OCI-LY3 (cell line): ENCODE data around the gene FRMPD4.
"Not testable (repeated sequence)": the region's sequence is repeated elsewhere in the genome, so short reads cannot be mapped to it uniquely, and the experiment has no call there.

Experiments
- H2AFZ ChIP-seq: fragments of 200-600, 300-600 bp; shearing (Covaris generic); 2 replicates; pipeline ENCODE4 v1.6.0; 2014; ENCODE audit warnings: antibody characterized with exemption, low read depth, low read length
- H3K27ac ChIP-seq: fragments of 200-600, 300-600 bp; sonication (generic); 2 replicates; pipeline ENCODE4 v1.5.1; 2014; ENCODE audit warnings: mild to moderate bottlenecking, low read length, moderate library complexity, mixed read lengths
- H3K27me3 ChIP-seq: fragments of 200-600, 300-600 bp; sonication (generic); 2 replicates; pipeline ENCODE4 v1.6.1; 2014; ENCODE audit warnings: low read depth, low read length, mixed read lengths
- H3K36me3 ChIP-seq: fragments of 200-600, 300-600 bp; sonication (generic); replicated peaks from 2 replicates; pipeline ENCODE3; 2014; ENCODE audit warnings: low read depth, low read length, mixed read lengths
- H3K4me1 ChIP-seq: fragments of 300-600, 200-600 bp; sonication (generic); 2 replicates; pipeline ENCODE4 v1.6.1; 2014; ENCODE audit warnings: low read length, mixed read lengths
- H3K4me2 ChIP-seq: fragments of 200-600, 300-600 bp; sonication (generic); 2 replicates; pipeline ENCODE4 v1.6.1; 2014; ENCODE audit warnings: low read length, mixed read lengths
- H3K4me3 ChIP-seq: fragments of 300-600, 200-600 bp; sonication (generic); 2 replicates; pipeline ENCODE4 v1.5.1; 2014; ENCODE audit warnings: antibody characterized with exemption, mild to moderate bottlenecking, low read length, moderate library complexity
- H3K79me2 ChIP-seq: fragments of 300-600, 200-600 bp; shearing (Covaris generic); 2 replicates; pipeline ENCODE4 v1.6.1; 2014; ENCODE audit warnings: mild to moderate bottlenecking, low read length, mixed read lengths
- H3K9ac ChIP-seq: fragments of 300-600, 200-600 bp; shearing (Covaris generic); 2 replicates; pipeline ENCODE4 v1.6.0; 2014; ENCODE audit warnings: mild to moderate bottlenecking, low read length, moderate library complexity
- H3K9me3 ChIP-seq: fragments of 200-600, 300-600 bp; shearing (Covaris generic); 2 replicates; pipeline ENCODE4 v1.6.1; 2014; ENCODE audit warnings: low read length, mixed read lengths; ENCODE audit not compliant: insufficient read depth
- H4K20me1 ChIP-seq: fragments of 200-600, 300-600 bp; sonication (generic); 2 replicates; pipeline ENCODE4 v1.6.1; 2016; ENCODE audit warnings: low read length, mixed read lengths; ENCODE audit not compliant: insufficient read depth
- EZH2phosphoT487 ChIP-seq: fragments of 200-600 bp; shearing (Covaris generic); IDR thresholded peaks from 2 replicates; pipeline ENCODE4 v1.6.1; 2018; ENCODE audit warnings: antibody characterized with exemption, mixed run types, low read depth
- TF ChIP-seq, protein P1 (sequence below): fragments of 200-600, 300-600 bp; sonication (generic); IDR thresholded peaks from 2 replicates; pipeline ENCODE4 v1.5.1; 2014; ENCODE audit warnings: antibody characterized with exemption, low read length, low read depth

FRMPD4 gene

GRCh38 chrX:12153317-12153716 is 15.0 kb downstream of the FRMPD4 start:
- H2AFZ ChIP-seq, result no peak overlapping the region
- no peaks in the 10 kb centered on the region for H3K27me3 ChIP-seq
- no peak overlapping the region for H3K4me3 ChIP-seq
- H4K20me1 ChIP-seq, result no peaks in the 10 kb centered on the region
- no peaks in the 10 kb centered on the region for H3K4me1 ChIP-seq
- TF ChIP-seq EZH2phosphoT487, result no peak
- H3K9ac ChIP-seq, result no peak overlapping the region
- no peak overlapping the region for H3K4me2 ChIP-seq
- no peaks in the 10 kb centered on the region for H3K79me2 ChIP-seq
- no peaks in the 10 kb centered on the region for H3K9me3 ChIP-seq
- H3K27ac ChIP-seq, result no peak overlapping the region
- H3K36me3 ChIP-seq, result no peaks in the 10 kb centered on the region

GRCh38 chrX:12153741-12154140 is 15.5 kb downstream of the FRMPD4 start:
- no peak overlapping the region for H3K9ac ChIP-seq
- H3K27ac ChIP-seq, result no peak overlapping the region
- H3K4me1 ChIP-seq, result no peaks in the 10 kb centered on the region
- no peak overlapping the region for H2AFZ ChIP-seq
- no peaks in the 10 kb centered on the region for H4K20me1 ChIP-seq
- no peak overlapping the region for H3K4me2 ChIP-seq
- no peaks in the 10 kb centered on the region for H3K79me2 ChIP-seq
- no peaks in the 10 kb centered on the region for H3K27me3 ChIP-seq
- H3K4me3 ChIP-seq, result no peak overlapping the region
- TF ChIP-seq, protein P1, sequence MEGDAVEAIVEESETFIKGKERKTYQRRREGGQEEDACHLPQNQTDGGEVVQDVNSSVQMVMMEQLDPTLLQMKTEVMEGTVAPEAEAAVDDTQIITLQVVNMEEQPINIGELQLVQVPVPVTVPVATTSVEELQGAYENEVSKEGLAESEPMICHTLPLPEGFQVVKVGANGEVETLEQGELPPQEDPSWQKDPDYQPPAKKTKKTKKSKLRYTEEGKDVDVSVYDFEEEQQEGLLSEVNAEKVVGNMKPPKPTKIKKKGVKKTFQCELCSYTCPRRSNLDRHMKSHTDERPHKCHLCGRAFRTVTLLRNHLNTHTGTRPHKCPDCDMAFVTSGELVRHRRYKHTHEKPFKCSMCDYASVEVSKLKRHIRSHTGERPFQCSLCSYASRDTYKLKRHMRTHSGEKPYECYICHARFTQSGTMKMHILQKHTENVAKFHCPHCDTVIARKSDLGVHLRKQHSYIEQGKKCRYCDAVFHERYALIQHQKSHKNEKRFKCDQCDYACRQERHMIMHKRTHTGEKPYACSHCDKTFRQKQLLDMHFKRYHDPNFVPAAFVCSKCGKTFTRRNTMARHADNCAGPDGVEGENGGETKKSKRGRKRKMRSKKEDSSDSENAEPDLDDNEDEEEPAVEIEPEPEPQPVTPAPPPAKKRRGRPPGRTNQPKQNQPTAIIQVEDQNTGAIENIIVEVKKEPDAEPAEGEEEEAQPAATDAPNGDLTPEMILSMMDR, result no peak
- TF ChIP-seq EZH2phosphoT487, result no peak
- no peaks in the 10 kb centered on the region for H3K9me3 ChIP-seq
- H3K36me3 ChIP-seq, result no peaks in the 10 kb centered on the region

DNA sequence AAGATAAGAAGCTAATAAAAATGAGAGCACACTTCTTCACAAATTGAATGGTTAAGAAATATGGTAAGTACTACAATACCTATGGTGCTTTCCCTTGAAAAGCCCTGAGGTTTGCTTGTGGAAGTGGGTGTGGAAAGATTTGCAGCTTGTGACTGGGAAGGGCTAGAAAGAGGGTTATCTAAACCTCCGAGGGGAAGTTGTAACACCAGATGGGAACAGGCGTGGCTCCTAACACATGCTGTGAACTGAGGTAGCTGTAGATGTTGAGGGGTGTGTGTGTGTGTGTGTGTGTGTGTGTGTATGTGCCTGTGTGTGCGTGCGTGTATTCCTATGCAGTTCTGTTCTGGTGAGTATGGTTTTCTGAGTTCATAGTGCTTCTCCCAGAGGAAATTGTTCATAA is 21.5 kb downstream of the FRMPD4 start:
- no peak overlapping the region for H3K9ac ChIP-seq
- H3K27me3 ChIP-seq, result no peaks in the 10 kb centered on the region
- H2AFZ ChIP-seq, result no peak overlapping the region
- no peaks in the 10 kb centered on the region for H3K36me3 ChIP-seq
- H3K27ac ChIP-seq, result no peak overlapping the region
- no peak for TF ChIP-seq EZH2phosphoT487
- TF ChIP-seq, protein P1, result no peak
- H3K9me3 ChIP-seq, result no peaks in the 10 kb centered on the region
- no peak overlapping the region for H3K4me3 ChIP-seq
- no peaks in the 10 kb centered on the region for H4K20me1 ChIP-seq
- no peak overlapping the region for H3K4me2 ChIP-seq
- no peaks in the 10 kb centered on the region for H3K79me2 ChIP-seq
- H3K4me1 ChIP-seq, result peaks cover 12% of the 10 kb centered on the region; the same call in 1 of the 2 replicates

GRCh38 chrX:12162420-12162819 is 24.1 kb downstream of the FRMPD4 start:
- H3K9me3 ChIP-seq, result no peaks in the 10 kb centered on the region
- TF ChIP-seq, protein P1, result no peak
- TF ChIP-seq EZH2phosphoT487, result no peak
- H4K20me1 ChIP-seq, result no peaks in the 10 kb centered on the region
- H3K27me3 ChIP-seq, result no peaks in the 10 kb centered on the region
- peaks cover 12% of the 10 kb centered on the region; the same call in 1 of the 2 replicates for H3K4me1 ChIP-seq
- no peak overlapping the region for H2AFZ ChIP-seq
- no peak overlapping the region for H3K27ac ChIP-seq
- no peak overlapping the region for H3K9ac ChIP-seq
- no peak overlapping the region for H3K4me3 ChIP-seq
- no peak overlapping the region for H3K4me2 ChIP-seq
- H3K36me3 ChIP-seq, result no peaks in the 10 kb centered on the region
- no peaks in the 10 kb centered on the region for H3K79me2 ChIP-seq

- not testable (repeated sequence) for H3K27ac ChIP-seq, H2AFZ ChIP-seq, H3K79me2 ChIP-seq, H3K36me3 ChIP-seq, H3K9me3 ChIP-seq, H3K27me3 ChIP-seq, H3K9ac ChIP-seq, H4K20me1 ChIP-seq, H3K4me3 ChIP-seq, H3K4me2 ChIP-seq
- peaks cover 12% of the 10 kb centered on the region; the same call in 1 of the 2 replicates for H3K4me1 ChIP-seq
Measured at GRCh38 chrX:12164180-12164579, 25.9 kb downstream of the FRMPD4 start.
